GM10248 (cell line): ENCODE measurements around the gene THTPA.
"Not testable (repeated sequence)": the region's sequence is repeated elsewhere in the genome, so short reads cannot be mapped to it uniquely, and the experiment has no call there.

Experiments
- CTCF ChIA-PET: fragments of 300-600 bp; sonication (Branson Sonifier 250); formaldehyde crosslinking; extraction: SDS; loops from one replicate; lab custom pipeline; 2021; ENCODE audit warnings: antibody characterized with exemption; lab: Yijun Ruan, JAX
- POLR2A ChIA-PET: fragments of 350-650 bp; sonication (Branson Sonifier 250); formaldehyde crosslinking; extraction: SDS; loops from one replicate; lab custom pipeline; 2020; ENCODE audit warnings: antibody characterized with exemption; lab: Yijun Ruan, JAX
- DNase-seq: peaks from one replicate; pipeline ENCODE4 v3.0.0; 2012; ENCODE audit errors: extremely low spot score
- TF ChIP-seq, protein P1 (sequence below): IDR thresholded peaks from 2 replicates; pipeline ENCODE4 v1.5.1; 2012; ENCODE audit warnings: mild to moderate bottlenecking, low read depth; ENCODE audit errors: extremely low read depth, missing control alignments, control extremely low read depth

Gene THTPA

DNA sequence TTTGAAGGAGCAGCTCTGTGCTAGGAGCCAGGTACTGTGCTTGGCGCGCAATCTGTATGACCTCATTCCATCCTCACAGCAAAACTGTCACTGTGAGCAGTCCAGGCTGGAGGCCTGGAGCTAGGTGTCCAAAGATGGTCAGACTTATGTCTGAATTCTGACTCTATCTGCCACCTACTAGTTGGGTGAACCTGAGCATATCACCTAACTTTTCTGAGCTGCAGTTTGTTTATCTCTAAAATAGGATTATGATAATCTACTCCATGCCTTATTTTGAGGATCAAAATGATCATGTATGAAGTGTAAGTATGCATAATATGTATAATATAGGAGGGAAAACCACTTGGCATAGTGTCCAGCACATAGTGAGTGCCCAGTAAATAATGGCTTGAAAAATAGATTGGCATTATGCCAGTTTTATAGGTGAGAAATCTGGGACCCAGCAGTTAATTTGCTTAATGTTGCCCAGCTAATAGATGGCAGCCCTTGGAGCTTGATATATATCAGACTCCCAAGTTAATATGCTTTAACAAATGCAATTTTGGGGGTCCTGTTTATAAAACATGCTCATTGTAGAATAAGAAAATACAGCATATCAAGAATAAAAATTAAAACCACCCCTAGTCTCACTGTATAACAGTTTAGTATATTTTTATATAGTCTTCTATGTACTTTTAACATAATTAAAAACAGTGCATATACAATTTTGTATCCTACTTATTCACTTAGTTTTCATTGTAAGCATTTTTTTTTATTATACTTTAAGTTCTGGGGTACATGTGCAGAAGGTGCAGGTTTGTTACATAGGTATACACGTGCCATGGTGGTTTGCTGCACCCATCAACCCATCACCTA, 27.1 kb downstream of the THTPA start:
- ChIA-PET POLR2A (interaction anchor here (1.3 kb wide), 1 partner anchor 10 kb away, joined by 3 read pairs; no protein-coding TSS in a partner anchor), CTCF (interaction anchor here (0.6 to 2.6 kb wide), 9 partner anchors 15 to 507 kb away, joined by 3 to 15 read pairs (median 4); partner anchors contain the start of gene AP1G2)
- DNase-seq: no peak
- TF ChIP-seq, protein P1, sequence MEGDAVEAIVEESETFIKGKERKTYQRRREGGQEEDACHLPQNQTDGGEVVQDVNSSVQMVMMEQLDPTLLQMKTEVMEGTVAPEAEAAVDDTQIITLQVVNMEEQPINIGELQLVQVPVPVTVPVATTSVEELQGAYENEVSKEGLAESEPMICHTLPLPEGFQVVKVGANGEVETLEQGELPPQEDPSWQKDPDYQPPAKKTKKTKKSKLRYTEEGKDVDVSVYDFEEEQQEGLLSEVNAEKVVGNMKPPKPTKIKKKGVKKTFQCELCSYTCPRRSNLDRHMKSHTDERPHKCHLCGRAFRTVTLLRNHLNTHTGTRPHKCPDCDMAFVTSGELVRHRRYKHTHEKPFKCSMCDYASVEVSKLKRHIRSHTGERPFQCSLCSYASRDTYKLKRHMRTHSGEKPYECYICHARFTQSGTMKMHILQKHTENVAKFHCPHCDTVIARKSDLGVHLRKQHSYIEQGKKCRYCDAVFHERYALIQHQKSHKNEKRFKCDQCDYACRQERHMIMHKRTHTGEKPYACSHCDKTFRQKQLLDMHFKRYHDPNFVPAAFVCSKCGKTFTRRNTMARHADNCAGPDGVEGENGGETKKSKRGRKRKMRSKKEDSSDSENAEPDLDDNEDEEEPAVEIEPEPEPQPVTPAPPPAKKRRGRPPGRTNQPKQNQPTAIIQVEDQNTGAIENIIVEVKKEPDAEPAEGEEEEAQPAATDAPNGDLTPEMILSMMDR: no peak

DNA sequence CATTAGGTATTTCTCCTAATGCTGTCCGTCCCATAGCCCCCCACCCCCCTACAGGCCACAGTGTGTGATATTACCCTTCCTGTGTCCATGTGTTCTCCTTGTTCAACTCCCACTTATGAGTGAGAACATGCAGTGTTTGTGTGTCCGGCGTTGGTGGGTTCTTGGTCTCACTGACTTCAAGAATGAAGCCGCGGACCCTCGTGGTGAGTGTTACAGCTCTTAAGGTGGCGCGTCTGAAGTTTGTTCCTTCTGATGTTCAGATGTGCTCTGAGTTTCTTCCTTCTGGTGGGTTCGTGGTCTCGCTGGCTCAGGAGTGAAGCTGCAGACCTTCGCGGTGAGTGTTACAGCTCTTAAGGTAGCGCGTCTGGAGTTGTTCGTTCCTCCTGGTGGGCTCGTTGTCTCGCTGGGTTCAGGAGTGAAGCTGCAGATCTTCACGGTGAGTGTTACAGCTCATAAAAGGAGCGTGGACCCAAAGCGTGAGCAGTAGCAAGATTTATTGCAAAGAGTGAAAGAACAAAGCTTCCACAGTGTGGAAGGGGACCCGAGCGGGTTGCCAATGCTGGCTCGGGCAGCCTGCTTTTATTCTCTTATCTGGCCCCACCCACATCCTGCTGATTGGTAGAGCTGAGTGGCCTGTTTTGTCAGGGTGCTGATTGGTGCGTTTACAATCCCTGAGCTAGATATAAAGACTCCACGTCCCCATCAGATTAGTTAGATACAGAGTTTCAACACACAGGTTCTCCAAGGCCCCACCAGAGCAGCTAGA, 27.9 kb downstream of the THTPA start:
- DNase-seq, POLR2A ChIA-PET: not testable (repeated sequence)
- CTCF ChIA-PET: interaction anchor here (1.0 to 1.7 kb wide), 3 partner anchors 24 to 371 kb away, joined by 3 to 4 read pairs (median 3); no protein-coding TSS in a partner anchor

DNA sequence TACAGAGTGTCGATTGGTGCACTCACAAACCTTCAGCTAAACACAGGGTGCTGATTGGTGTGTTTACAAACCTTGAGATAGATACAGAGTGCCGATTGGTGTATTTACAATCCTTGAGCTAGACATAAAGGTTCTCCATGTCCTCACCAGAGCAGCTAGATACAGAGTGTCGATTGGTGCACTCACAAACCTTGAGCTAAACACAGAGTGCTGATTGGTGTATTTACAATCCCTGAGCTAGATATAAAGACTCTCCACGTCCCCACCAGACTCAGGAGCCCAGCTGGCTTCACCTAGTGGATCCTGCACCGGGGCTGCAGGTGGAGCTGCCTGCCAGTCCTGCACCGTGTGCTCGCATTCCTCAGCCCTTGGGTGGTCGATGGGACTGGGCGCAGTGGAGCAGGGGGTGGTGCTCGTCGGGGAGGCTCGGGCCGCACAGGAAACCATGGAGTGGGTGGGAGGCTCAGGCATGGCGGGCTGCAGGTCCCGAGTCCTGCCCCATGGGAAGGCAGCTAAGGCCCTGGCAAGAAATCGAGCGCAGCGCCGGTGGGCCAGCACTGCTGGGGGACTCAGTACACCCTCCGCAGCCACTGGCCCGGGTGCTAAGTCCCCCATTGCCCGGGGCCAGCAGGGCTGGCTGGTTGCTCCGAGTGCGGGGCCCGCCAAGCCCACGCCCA, 28.6 kb downstream of the THTPA start:
- POLR2A ChIA-PET, CTCF ChIA-PET, DNase-seq: not testable (repeated sequence)

DNA sequence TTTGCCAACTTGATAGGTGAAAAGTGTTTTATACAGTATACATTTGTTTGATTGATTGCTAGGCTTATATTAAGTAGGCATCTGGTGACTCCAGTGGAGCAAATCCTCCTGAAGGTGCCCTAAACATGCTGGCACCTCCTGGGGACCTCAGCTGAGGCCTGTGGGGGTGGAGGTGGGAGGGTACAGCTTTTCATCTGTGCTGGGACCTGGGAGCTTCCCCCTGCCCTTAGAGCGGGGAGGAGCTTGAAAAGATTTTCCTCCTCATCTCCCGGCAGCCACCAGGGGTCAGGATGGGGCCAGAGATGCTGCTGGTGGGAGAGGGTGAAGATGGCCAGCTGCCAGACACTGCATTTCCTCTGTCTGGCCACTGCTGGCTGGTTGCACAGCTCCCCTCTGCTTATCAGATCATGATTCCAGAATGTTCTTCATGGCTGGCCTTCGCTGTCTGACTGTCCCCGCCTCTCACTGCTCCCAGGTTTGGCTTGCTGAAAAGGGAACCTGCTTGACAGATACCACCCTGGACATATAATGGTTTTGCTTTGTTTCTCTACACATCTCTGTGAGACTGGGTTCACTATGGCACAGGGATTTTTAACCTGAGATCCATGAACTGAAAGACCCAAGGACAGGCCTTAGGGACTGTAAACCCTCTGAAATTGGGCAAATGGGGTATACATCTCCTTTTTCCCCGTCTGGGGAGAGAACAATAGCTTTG, 33.0 kb downstream of the THTPA start:
- CTCF ChIA-PET: interaction anchor here (0.7 to 4.3 kb wide), 59 partner anchors 8 to 842 kb away, joined by 3 to 95 read pairs (median 5); partner anchors contain the start of genes AP1G2, CIDEB, DHRS2 and DHRS4
- TF ChIP-seq, protein P1: peak; percentile 86
- DNase-seq: peak; percentile 89
- POLR2A ChIA-PET: interaction anchor here (1.4 kb wide), 1 partner anchor 17 kb away, joined by 3 read pairs; no protein-coding TSS in a partner anchor

DNA sequence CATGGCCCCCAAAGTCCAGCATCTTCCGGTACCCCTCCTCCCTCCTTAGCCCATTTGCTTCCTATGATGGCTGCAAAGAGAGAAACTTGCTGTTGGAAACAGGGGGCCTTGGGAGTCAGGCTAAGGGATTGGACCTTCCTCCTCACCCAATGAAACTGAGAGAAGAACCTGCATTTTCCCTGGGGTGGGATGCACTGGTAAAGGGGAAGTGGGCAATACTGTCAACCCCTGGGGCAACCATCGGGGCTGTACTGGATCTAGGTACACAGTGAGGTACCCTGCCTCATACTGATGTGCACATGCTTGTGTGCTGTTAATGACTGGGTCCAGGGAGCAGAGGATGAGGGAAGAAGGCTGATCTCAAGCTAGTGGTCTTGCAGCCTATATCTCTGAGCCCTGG, 33.5 kb downstream of the THTPA start:
- CTCF ChIA-PET: interaction anchor here (0.7 to 4.3 kb wide), 52 partner anchors 8 to 719 kb away, joined by 3 to 95 read pairs (median 6); partner anchors contain the start of genes AP1G2, CIDEB, DHRS2 and DHRS4
- TF ChIP-seq, protein P1: no peak
- no peak for DNase-seq
- POLR2A ChIA-PET: no interaction called here

DNA sequence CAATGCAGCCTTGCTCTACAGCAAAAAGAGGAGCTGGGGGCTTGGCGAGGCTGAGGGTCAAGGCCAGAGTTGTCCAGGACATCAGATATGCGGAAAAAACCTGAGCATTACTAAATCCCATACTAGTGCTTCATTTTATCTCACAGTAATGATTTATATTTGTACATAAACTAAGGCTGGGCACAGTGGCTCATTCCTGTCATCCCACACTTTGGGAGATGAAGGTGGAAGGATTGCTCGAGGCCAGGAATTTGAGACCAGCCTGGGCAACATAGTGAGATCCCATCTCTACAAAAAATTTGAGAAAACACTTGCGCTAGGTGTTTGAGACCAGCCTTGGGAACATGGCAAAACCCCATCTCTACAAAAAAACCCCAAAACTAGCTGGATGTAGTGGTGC, 34.1 kb downstream of the THTPA start:
- no peak for DNase-seq
- ChIA-PET CTCF (interaction anchor here (0.8 to 4.3 kb wide), 14 partner anchors 9 to 341 kb away, joined by 3 to 95 read pairs (median 12); partner anchors contain the start of gene JPH4), POLR2A (interaction anchor here (0.6 kb wide), 1 partner anchor 18 kb away, joined by 4 read pairs; no protein-coding TSS in a partner anchor)

DNA sequence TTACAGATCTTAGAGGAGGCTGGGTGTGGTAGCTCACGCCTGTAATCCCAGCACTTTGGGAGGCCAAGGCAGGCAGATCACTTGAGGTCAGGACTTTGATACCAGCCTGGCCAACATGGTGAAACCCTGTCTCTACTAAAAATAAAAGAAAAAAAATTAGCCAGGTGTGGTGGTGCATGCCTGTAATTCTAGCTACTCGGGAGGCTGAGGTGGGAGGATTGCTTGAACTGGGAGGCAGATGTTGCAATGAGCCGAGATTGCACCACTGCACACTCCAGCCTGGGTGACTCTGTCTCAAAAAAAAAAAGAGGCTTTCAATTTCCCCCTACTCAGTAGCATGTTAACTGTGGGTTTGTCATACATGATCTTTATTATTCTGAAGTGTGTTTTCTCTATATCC, 38.1 kb downstream of the THTPA start:
- CTCF ChIA-PET: interaction anchor here (1.2 to 4.2 kb wide), 3 partner anchors 31 to 317 kb away, joined by 3 to 12 read pairs (median 4); no protein-coding TSS in a partner anchor
- DNase-seq, POLR2A ChIA-PET: not testable (repeated sequence)

More for the DNA sequence above, 34.1 kb downstream of the THTPA start:
- TF ChIP-seq, protein P1: no peak
